Type B pancreatic cell (in vitro differentiated cells): Measurements from ENCODE around the gene DUOXA2. TPM values are rescaled to one million over a fixed set of nuclear protein-coding genes. Genes with fewer than 3 reads are reported as not detected.

Source experiments
- DNase-seq: peaks from one replicate; pipeline ENCODE4 v3.0.0; 2021; ENCODE audit warnings: mixed read lengths; ENCODE audit not compliant: unreplicated experiment; ENCODE audit errors: extremely low spot score
- H3K27ac Mint-ChIP-seq: 2 replicates; pipeline ENCODE4 v1.8.0; 2021; ENCODE audit warnings: mild to moderate bottlenecking, mixed read lengths
- H3K27me3 Mint-ChIP-seq: 2 replicates; pipeline ENCODE4 v1.8.0; 2021; ENCODE audit warnings: mixed read lengths
- H3K36me3 Mint-ChIP-seq: 2 replicates; pipeline ENCODE4 v1.8.0; 2021; ENCODE audit warnings: mixed read lengths
- H3K4me1 Mint-ChIP-seq: one replicate; pipeline ENCODE4 v1.8.0; 2021; ENCODE audit warnings: mixed read lengths; ENCODE audit not compliant: unreplicated experiment
- H3K4me3 Mint-ChIP-seq: 2 replicates; pipeline ENCODE4 v1.8.0; 2021; ENCODE audit warnings: mild to moderate bottlenecking, mixed read lengths
- H3K9me3 Mint-ChIP-seq: 2 replicates; pipeline ENCODE4 v1.8.0; 2021; ENCODE audit warnings: mixed read lengths
- total RNA-seq: library from RNA; stranded (reverse); gene quantifications from 2 replicates; pipeline ENCODE4 v1.2.1, GENCODE V29; 2021; ENCODE audit warnings: low replicate concordance
- TF ChIP-seq, protein P1 (sequence below): fragments of 200-600 bp; sonication (generic); conservative IDR thresholded peaks from 2 replicates; pipeline ENCODE4 v1.5.0; 2021; ENCODE audit warnings: antibody characterized with exemption, mild to moderate bottlenecking

Gene DUOXA2
- total RNA-seq, 1 donor from 2014 or later, result 0.17 TPM

GRCh38 chr15:45083223-45083622, 30.9 kb upstream of the DUOXA2 start:
- Mint-ChIP-seq H3K27ac (no peak overlapping the region), H3K9me3 (no peaks in the 10 kb centered on the region), H3K4me1 (no peaks in the 10 kb centered on the region), H3K4me3 (no peak overlapping the region), H3K36me3 (no peaks in the 10 kb centered on the region), H3K27me3 (peaks cover 17% of the 10 kb centered on the region)
- no peak for DNase-seq
- TF ChIP-seq, protein P1, sequence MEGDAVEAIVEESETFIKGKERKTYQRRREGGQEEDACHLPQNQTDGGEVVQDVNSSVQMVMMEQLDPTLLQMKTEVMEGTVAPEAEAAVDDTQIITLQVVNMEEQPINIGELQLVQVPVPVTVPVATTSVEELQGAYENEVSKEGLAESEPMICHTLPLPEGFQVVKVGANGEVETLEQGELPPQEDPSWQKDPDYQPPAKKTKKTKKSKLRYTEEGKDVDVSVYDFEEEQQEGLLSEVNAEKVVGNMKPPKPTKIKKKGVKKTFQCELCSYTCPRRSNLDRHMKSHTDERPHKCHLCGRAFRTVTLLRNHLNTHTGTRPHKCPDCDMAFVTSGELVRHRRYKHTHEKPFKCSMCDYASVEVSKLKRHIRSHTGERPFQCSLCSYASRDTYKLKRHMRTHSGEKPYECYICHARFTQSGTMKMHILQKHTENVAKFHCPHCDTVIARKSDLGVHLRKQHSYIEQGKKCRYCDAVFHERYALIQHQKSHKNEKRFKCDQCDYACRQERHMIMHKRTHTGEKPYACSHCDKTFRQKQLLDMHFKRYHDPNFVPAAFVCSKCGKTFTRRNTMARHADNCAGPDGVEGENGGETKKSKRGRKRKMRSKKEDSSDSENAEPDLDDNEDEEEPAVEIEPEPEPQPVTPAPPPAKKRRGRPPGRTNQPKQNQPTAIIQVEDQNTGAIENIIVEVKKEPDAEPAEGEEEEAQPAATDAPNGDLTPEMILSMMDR, result no peak

- no peak overlapping the region for H3K27ac Mint-ChIP-seq
- H3K9me3 Mint-ChIP-seq, result no peaks in the 10 kb centered on the region
- H3K27me3 Mint-ChIP-seq, result peaks cover 17% of the 10 kb centered on the region
- no peaks in the 10 kb centered on the region for H3K4me1 Mint-ChIP-seq
- DNase-seq, result no peak
- TF ChIP-seq, protein P1, result no peak
- no peak overlapping the region for H3K4me3 Mint-ChIP-seq
- no peaks in the 10 kb centered on the region for H3K36me3 Mint-ChIP-seq
Measured at GRCh38 chr15:45084163-45084562, 30.0 kb upstream of the DUOXA2 start.

DNA sequence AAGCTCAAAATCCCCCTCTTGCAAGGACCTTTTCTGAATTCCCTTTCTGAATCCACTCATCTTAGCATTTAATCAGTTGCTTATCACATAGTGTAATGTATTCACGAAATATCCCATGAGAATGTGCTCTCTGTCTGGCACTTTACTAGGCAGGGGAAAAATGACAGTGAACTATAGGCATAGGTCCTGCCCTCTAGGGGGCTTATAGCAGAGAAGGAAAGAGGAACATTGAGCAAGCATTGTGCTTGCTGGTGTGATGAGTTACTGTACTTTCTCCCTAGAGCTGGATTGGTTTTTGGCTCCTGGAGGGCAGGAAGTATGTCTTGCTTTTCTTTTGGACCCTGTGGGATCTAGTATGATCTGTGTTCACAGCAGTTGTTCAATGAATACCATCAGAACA, 26.6 kb upstream of the DUOXA2 start:
- H3K27ac Mint-ChIP-seq, result no peak overlapping the region

GRCh38 chr15:45088801-45089711, 25.1 kb upstream of the DUOXA2 start:
- Mint-ChIP-seq H3K4me3 (no peak overlapping the region), H3K4me1 (no peaks in the 10 kb centered on the region), H3K27ac (no peak overlapping the region), H3K27me3 (peaks cover 52% of the 10 kb centered on the region), H3K9me3 (no peaks in the 10 kb centered on the region), H3K36me3 (no peaks in the 10 kb centered on the region)
- no peak for DNase-seq
- TF ChIP-seq, protein P1, result no peak

More for the DNA sequence above, 26.6 kb upstream of the DUOXA2 start:
- TF ChIP-seq, protein P1, result no peak
- Mint-ChIP-seq H3K27me3 (peaks cover 43% of the 10 kb centered on the region), H3K9me3 (no peaks in the 10 kb centered on the region), H3K4me3 (no peak overlapping the region), H3K4me1 (no peaks in the 10 kb centered on the region), H3K36me3 (no peaks in the 10 kb centered on the region)
- DNase-seq, result no peak

DNA sequence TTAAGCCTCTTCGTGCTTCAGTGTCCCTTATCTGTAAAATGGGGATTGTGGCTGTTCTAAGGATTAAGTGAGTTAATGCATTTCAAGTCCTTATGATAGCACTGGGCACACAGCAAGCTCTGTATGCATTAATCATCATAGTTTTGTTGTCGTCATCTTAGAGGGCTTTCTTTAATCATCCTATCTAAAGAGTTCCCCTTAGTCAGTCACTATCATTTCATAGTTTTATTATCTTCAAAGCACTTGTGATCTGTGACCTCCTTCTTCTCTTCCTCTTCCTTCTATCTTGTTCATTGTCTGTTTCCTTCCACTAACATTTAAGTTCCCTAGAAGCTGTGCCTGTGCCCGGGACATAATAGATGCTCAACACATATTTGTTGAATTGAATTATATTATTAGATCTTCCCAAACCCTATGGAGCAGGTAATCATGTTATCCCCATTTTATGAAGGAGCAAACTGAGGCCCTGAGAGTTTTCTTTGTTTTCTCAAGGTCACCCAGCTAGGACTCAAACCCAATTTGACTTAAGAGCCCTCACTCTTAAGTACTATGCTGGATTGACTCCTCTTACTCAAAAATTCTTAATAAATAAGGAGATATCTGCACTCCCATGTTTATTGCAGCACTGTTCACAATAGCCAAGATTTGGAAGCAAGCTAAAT, 24.3 kb upstream of the DUOXA2 start:
- H3K9me3 Mint-ChIP-seq, result no peaks in the 10 kb centered on the region
- H3K4me1 Mint-ChIP-seq, result no peaks in the 10 kb centered on the region

More for the DNA sequence above, 24.3 kb upstream of the DUOXA2 start:
- no peak overlapping the region for H3K27ac Mint-ChIP-seq
- no peak overlapping the region for H3K4me3 Mint-ChIP-seq
- H3K27me3 Mint-ChIP-seq, result peaks cover 52% of the 10 kb centered on the region
- no peak for DNase-seq
- TF ChIP-seq, protein P1, result no peak
- no peaks in the 10 kb centered on the region for H3K36me3 Mint-ChIP-seq
